Rectal smooth muscle tissue (tissue), 1 donor: Measurements from ENCODE around the gene LRIT1.

Experiments
- H3K27ac ChIP-seq: one replicate; pipeline ENCODE4 v1.7.0; 2013; ENCODE audit warnings: low read depth, low read length, inconsistent platforms
- H3K27me3 ChIP-seq: one replicate; pipeline ENCODE4 v1.7.0; 2013; ENCODE audit warnings: low read length; ENCODE audit not compliant: control insufficient read depth, insufficient read depth
- H3K36me3 ChIP-seq: one replicate; pipeline ENCODE4 v1.7.0; 2013; ENCODE audit warnings: low read length; ENCODE audit not compliant: control insufficient read depth, insufficient read depth
- H3K4me1 ChIP-seq: one replicate; pipeline ENCODE4 v1.7.0; 2013; ENCODE audit warnings: low read length; ENCODE audit not compliant: control insufficient read depth, insufficient read depth
- H3K4me3 ChIP-seq: one replicate; pipeline ENCODE4 v1.7.0; 2013; ENCODE audit warnings: low read length
- H3K9ac ChIP-seq: one replicate; pipeline ENCODE4 v1.7.0; 2013; ENCODE audit warnings: low read length

The LRIT1 gene

GRCh38 chr10:84204610-84205009 is 36.7 kb downstream of the LRIT1 start:
- H3K9ac ChIP-seq = no peak overlapping the region
- no peaks in the 10 kb centered on the region for H3K36me3 ChIP-seq
- H3K27me3 ChIP-seq = no peaks in the 10 kb centered on the region
- no peak overlapping the region for H3K27ac ChIP-seq
- no peaks in the 10 kb centered on the region for H3K4me1 ChIP-seq
- no peak overlapping the region for H3K4me3 ChIP-seq

GRCh38 chr10:84204122-84204521 is 37.2 kb downstream of the LRIT1 start:
- Histone ChIP-seq H3K4me3 (no peak overlapping the region), H3K36me3 (no peaks in the 10 kb centered on the region), H3K27me3 (no peaks in the 10 kb centered on the region), H3K9ac (no peak overlapping the region), H3K27ac (no peak overlapping the region), H3K4me1 (no peaks in the 10 kb centered on the region)

GRCh38 chr10:84202349-84202748 is 39.0 kb downstream of the LRIT1 start:
- Histone ChIP-seq H3K36me3 (no peaks in the 10 kb centered on the region), H3K4me1 (no peaks in the 10 kb centered on the region), H3K9ac (no peak overlapping the region), H3K27me3 (no peaks in the 10 kb centered on the region), H3K27ac (no peak overlapping the region), H3K4me3 (no peak overlapping the region)

- Histone ChIP-seq H3K27ac (no peak overlapping the region), H3K9ac (no peak overlapping the region), H3K4me1 (peaks cover 3% of the 10 kb centered on the region)
Measured at GRCh38 chr10:84201682-84202081, 39.7 kb downstream of the LRIT1 start.

GRCh38 chr10:84201244-84201606 is 40.1 kb downstream of the LRIT1 start:
- no peaks in the 10 kb centered on the region for H3K36me3 ChIP-seq
- H3K9ac ChIP-seq = no peak overlapping the region
- H3K4me1 ChIP-seq = peaks cover 5% of the 10 kb centered on the region
- H3K27ac ChIP-seq = no peak overlapping the region
- no peak overlapping the region for H3K4me3 ChIP-seq
- no peaks in the 10 kb centered on the region for H3K27me3 ChIP-seq

More at GRCh38 chr10:84201682-84202081, 39.7 kb downstream of the LRIT1 start:
- no peak overlapping the region for H3K4me3 ChIP-seq
- H3K27me3 ChIP-seq = no peaks in the 10 kb centered on the region
- H3K36me3 ChIP-seq = no peaks in the 10 kb centered on the region

- Histone ChIP-seq H3K4me1 (peaks cover 5% of the 10 kb centered on the region), H3K9ac (peak overlapping the region; percentile 16), H3K4me3 (no peak overlapping the region), H3K27me3 (no peaks in the 10 kb centered on the region), H3K36me3 (no peaks in the 10 kb centered on the region), H3K27ac (no peak overlapping the region)
Measured at GRCh38 chr10:84200537-84201243, 40.7 kb downstream of the LRIT1 start.

- peaks cover 7% of the 10 kb centered on the region for H3K27me3 ChIP-seq
- H3K36me3 ChIP-seq = no peaks in the 10 kb centered on the region
- no peak overlapping the region for H3K9ac ChIP-seq
- H3K4me3 ChIP-seq = no peak overlapping the region
- no peak overlapping the region for H3K27ac ChIP-seq
- peaks cover 5% of the 10 kb centered on the region for H3K4me1 ChIP-seq
Measured at GRCh38 chr10:84198206-84198915, 43.0 kb downstream of the LRIT1 start.

- Histone ChIP-seq H3K36me3 (no peaks in the 10 kb centered on the region), H3K27me3 (peaks cover 8% of the 10 kb centered on the region), H3K9ac (no peak overlapping the region), H3K27ac (no peak overlapping the region), H3K4me3 (no peak overlapping the region), H3K4me1 (peaks cover 5% of the 10 kb centered on the region)
Measured at GRCh38 chr10:84197643-84198042, 43.7 kb downstream of the LRIT1 start.

- peak overlapping the region; percentile 7 for H3K27ac ChIP-seq
- peaks cover 5% of the 10 kb centered on the region for H3K4me1 ChIP-seq
Measured at GRCh38 chr10:84196941-84197340, 44.4 kb downstream of the LRIT1 start.

GRCh38 chr10:84196083-84196482 is 45.3 kb downstream of the LRIT1 start:
- Histone ChIP-seq H3K27ac (no peak overlapping the region), H3K4me3 (peak overlapping the region; percentile 16), H3K27me3 (peaks cover 10% of the 10 kb centered on the region), H3K36me3 (no peaks in the 10 kb centered on the region), H3K9ac (no peak overlapping the region), H3K4me1 (peaks cover 5% of the 10 kb centered on the region)

More at GRCh38 chr10:84196941-84197340, 44.4 kb downstream of the LRIT1 start:
- Histone ChIP-seq H3K36me3 (no peaks in the 10 kb centered on the region), H3K27me3 (peaks cover 8% of the 10 kb centered on the region), H3K9ac (no peak overlapping the region), H3K4me3 (no peak overlapping the region)

- no peak overlapping the region for H3K27ac ChIP-seq
- peaks cover 10% of the 10 kb centered on the region for H3K27me3 ChIP-seq
- no peaks in the 10 kb centered on the region for H3K36me3 ChIP-seq
- peak overlapping the region; percentile 4 for H3K9ac ChIP-seq
- H3K4me1 ChIP-seq = peaks cover 5% of the 10 kb centered on the region
- peak overlapping the region; percentile 73 for H3K4me3 ChIP-seq
Measured at GRCh38 chr10:84195044-84195830, 46.1 kb downstream of the LRIT1 start.

- Histone ChIP-seq H3K27me3 (peaks cover 10% of the 10 kb centered on the region), H3K27ac (no peak within 1 kb of the TSS), H3K4me3 (peak within 1 kb of the TSS; percentile 73), H3K9ac (peak within 1 kb of the TSS; percentile 4), H3K4me1 (peaks cover 5% of the 10 kb centered on the region), H3K36me3 (no peaks in the 10 kb centered on the region)
Measured at GRCh38 chr10:84194424-84195043, 46.8 kb downstream of the LRIT1 start, which contains the start of gene CDHR1. Gene CDHR1, plus strand, starts transcription at chr10:84194537. Its CDS starts 224 bp downstream, at chr10:84194761.
